ENCODE data around the gene PLXNB2.

- TF ChIP-seq CTCF (IDR thresholded peaks at IDR 0.05): peak; percentile 23 to 83 (median 57)
- peak in 1 of 2 donors; percentile 56 for TF ChIP-seq POLR2A (IDR thresholded peaks at IDR 0.05)
These were observed 19.7 kb upstream of the PLXNB2 start, which contains the start of gene DENND6B for GRCh38 chr22:50326956-50327710.

Data from heart left ventricle (tissue), 13 donors.